Activated CD4-positive, alpha-beta T cell treated with anti-CD3 and anti-CD28 coated beads for 1 hour (primary cell): ENCODE measurements around the gene GGACT.

Experiments
- DNase-seq: peaks from one replicate; pipeline ENCODE4 v3.0.0-alpha.2; 2020

GGACT gene

DNA sequence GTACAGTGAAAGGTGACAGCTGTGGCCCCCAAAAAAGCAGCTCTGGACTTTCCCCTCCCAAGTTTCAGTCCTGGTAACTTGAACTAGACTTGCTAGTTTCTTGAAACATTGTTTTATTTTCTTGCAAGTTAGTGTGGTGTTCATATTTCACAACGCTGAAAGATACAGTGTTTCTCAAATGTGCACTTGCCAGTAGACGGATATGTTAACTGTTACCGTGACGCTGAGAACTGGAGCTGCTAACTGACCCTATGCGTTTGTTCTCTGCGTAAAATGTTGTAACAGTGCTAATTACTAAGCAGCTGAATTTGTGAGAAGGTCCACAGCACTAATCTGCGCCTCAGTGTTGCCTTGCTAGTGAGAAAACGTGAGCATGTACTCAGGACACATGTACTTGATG lies 79.6 kb downstream of the GGACT start:
- DNase-seq, result no peak

GRCh38 chr13:100508455-100508854 lies 80.1 kb downstream of the GGACT start:
- no peak for DNase-seq

- no peak for DNase-seq
These were observed 81.8 kb downstream of the GGACT start for GRCh38 chr13:100506600-100507422.

- DNase-seq, result no peak
These were observed 82.4 kb downstream of the GGACT start for GRCh38 chr13:100506154-100506553.

DNA sequence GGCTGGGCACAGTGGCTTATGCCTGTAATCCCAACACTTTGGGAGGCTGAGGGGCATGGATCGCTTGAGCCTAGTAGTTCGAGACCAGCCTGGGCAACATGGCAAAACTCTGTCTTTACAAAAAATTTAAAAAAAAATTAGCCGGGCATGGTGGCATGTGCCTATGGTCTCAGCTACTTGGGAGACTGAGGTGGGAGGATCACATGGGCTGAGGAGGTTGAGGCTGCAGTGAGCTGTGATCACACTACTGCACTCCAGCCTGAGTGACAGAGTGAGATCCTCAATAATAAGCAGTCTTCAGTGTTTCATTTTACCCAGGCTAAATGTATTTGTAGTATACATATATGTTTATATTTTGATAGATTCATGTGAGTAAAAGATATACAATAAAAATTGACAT lies 85.0 kb downstream of the GGACT start:
- no peak for DNase-seq

GRCh38 chr13:100502446-100502845 lies 86.1 kb downstream of the GGACT start:
- no peak for DNase-seq

DNA sequence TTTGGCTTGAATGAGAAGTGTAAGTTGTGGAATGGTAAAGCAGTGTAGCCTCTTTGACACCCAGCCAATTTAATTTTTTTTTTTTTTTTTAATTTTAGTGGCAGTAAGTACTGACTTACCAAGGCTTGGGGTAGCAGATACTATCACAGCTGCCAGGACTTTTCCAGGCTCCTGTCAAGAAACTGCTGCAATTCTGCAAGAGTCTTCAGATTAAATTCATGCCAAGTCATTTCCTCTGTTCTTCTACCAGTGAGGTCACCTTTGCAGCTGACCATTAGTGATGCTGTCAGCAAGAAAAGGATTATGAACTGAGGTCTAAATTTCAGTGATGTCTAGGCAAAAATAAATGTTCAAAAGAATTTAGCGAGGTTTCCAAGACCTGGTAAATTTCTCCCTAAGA lies 91.2 kb downstream of the GGACT start:
- no peak for DNase-seq

- no peak for DNase-seq
These were observed 93.1 kb downstream of the GGACT start for GRCh38 chr13:100495455-100495854.

- no peak for DNase-seq
These were observed 95.2 kb downstream of the GGACT start for GRCh38 chr13:100493418-100493817.

GRCh38 chr13:100491164-100491842 lies 97.3 kb downstream of the GGACT start:
- no peak for DNase-seq

GRCh38 chr13:100490692-100491091 lies 97.9 kb downstream of the GGACT start:
- no peak for DNase-seq

DNA sequence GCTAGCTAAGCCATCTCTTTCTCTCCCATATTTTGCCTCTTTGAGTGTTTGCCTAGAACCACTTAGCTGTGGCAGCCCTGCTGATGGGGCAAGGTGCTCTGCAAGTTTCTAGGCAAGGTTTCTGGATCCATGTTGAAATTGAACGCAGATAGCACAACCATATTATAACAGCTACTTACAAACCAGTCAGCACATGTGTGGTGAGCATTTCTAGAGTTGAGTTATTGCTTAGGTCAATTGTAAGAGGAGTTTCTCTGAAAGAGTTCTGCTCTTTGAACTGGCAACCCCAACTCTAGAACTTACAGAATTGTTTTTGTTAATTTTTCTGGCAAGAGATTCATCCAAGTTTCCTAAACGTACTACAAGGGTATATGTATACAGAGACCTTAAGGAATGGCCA lies 103.3 kb downstream of the GGACT start:
- no peak for DNase-seq

DNA sequence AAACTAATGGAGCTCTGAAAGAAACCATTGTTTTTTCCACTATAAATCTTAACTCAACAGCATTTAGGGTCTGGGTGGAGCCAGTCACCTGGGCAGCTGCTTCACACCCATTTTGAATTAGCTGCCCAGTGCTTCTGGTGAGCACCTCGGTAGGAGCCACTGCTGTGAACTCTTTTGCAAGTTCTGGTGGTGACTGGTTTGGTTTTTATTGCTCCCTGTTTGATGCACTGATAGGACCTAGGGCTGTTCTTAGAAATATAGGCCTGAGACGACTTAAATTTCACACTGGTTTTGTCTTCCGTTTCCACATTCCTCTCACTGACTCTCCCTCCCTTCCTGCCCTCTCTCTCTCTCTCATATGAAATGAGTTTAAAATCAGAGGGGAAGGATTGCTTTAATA lies 103.9 kb downstream of the GGACT start:
- DNase-seq, result no peak

DNA sequence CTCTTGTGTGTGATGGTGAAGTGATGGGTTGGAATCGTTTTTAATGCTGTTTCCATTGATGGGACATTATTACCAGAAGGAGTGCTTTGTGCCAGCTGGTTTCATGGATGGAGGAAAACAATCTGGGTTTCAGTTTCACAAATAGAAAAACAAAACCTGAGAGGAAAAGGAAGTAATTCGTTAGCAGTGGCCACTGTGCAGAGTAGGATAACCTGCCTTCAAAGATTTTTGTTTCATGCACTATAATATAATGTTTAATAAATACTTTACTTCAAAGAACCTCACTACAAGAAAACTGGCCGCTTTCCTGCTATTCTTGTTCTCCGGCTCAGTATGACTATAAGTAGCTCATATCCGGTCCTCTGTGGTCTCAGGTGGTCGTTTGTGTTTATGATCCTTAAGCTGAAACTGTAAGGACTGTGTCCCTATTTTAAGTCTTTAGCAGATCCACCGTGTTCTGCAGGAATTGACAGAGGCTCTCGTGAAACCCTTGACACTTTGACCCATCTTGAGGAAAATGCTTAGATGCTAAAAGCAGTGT lies 104.7 kb downstream of the GGACT start:
- no peak for DNase-seq

DNA sequence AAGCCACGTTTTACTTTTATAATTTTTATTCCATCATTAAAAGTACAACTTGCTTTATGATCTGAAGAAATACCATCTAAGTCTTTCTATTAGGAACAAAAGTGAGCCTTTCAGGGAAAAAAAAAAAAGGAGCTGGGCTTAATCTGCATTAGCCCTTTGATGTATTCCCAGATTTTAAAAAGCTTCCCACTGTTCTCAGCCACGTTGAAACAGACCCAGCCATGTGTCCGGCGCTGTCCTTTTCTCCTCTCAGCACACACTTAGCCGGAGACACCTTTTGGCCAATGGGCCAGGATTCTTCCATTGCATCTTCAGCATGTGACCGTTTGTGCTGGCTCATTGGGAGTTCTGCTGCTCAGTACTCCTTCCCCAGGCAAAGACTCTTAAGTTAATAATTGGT lies 105.5 kb downstream of the GGACT start:
- DNase-seq, result no peak

GRCh38 chr13:100480676-100481075 lies 107.9 kb downstream of the GGACT start:
- no peak for DNase-seq
